T-helper 2 cell treated with Interferon-gamma antibody and Interleukin-4, amounts not matched to agents 100 ng/mL and 5 ng/mL, for 36 hours (primary cell): Measurements from ENCODE around the gene AKAP6. TPM values are rescaled to one million over a fixed set of nuclear protein-coding genes. Genes with fewer than 3 reads are reported as not detected.
"Not testable (repeated sequence)": the region's sequence is repeated elsewhere in the genome, so short reads cannot be mapped to it uniquely, and the experiment has no call there.

Experiments used
- intact Hi-C: fragments of 100-400 bp; cut with micrococcal nuclease; formaldehyde crosslinking; loops from one replicate; pipeline ENCODE4 v1.15.1; 2023
- total RNA-seq: library from RNA; stranded (reverse); gene quantifications from 2 replicates; pipeline ENCODE4 v1.2.3, GENCODE V29; 2022

AKAP6 gene
- total RNA-seq, 1 donor from 2014 or later: 1.4 TPM

GRCh38 chr14:32728976-32729375, 399.9 kb downstream of the AKAP6 start:
- intact Hi-C loops: no loop called here

- intact Hi-C loops: no loop called here
Measured at GRCh38 chr14:32731249-32731648, 402.2 kb downstream of the AKAP6 start.

GRCh38 chr14:32733015-32733414, 403.9 kb downstream of the AKAP6 start:
- intact Hi-C loops: no loop called here

DNA sequence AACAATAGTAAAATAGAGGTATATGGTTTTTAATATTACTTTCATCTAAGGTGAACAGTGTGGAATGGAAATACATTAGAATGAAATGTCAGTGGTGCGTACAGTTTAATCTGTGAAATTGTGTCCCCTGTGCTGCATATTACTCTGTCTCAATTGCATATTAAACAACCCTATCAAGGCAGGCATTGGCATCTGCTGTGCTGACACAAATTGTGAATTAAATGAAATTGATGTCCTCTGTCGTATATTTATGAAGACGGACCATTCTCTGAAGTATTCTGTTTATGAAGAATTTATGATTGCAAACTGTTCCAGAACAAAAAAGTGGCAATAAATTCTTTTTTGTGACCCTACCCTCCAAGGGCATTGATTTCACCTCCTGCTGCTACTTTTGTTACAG, 405.2 kb downstream of the AKAP6 start:
- intact Hi-C loops: no loop called here

DNA sequence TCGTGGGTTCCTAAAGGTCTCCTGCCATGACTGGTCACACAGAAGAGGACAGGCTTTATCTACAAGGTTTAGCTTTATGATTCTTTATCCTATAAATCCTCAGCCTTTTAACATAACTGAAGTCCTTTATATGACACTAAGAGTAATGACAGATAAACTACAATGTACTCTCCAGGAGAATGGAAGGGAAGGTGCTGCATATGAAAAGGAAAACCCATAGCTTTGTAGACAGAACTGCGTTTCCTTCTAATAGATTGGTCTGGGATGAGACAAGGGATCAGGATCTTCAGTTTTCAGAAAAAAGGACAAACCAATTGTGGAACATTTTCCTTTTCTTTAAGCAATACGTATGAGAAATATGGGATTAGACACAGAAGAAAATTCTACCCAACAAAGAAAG, 408.5 kb downstream of the AKAP6 start:
- intact Hi-C loops: no loop called here

DNA sequence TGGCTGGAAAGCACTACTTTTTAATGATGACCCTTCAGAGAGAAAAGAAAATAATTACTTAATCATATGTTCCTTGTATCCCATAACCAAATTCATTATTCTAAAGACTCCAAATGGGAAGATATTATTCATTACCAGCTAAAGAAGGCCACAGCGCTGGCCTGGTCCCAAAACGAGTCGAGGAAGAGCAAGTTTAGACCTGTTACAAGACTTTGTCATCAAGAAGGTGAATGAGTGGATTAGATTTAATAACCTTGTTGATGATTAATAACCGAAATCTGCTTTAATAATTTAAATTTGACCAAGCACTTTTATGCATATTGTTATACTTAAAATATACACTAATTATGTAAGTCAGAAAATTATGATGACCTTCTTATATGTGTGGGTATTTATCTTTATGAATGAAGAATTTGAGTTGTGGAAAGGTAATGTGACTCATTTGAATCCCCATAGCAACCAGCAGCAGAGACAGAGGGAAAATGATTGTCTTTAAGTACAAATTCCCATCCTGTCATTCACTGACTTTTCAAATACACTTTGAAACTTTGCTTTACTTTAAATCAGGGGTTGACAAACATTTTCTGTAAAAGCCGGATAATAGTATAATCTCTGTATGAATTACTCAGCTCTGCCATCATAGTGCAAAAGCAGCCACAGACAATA, 409.2 kb downstream of the AKAP6 start:
- intact Hi-C loops: no loop called here

DNA sequence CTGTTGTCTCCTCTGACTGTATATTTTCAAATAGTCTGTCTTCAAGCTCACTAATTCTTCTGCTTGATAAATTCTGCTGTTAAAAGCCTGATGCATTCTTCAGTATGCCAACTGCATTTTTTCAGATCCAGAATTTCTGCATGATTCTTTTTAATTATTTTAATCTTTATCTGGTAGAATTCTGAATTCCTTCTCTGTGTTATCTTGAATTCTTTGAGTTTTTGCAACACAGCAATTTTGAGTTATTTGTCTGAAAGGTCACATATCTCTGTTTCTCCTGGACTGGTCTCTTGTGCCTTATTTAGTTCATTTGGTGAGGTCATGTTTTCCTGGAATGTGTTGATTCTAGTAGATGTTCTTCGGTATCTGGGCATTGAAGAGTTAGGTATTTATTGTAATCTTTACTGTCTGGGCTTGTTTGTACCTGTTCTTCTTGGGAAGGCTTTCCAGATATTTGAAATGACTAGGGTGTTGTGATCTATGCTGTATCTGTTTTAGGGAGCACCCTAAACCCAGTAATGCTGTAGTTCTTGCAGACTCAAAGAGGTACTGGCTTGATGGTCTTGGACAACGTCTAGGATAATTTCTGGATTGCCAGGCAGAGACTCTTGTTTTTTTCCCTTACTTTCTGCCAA, 415.8 kb downstream of the AKAP6 start:
- intact Hi-C loops: no loop called here

GRCh38 chr14:32754209-32754608, 425.1 kb downstream of the AKAP6 start:
- intact Hi-C loops: no loop called here

DNA sequence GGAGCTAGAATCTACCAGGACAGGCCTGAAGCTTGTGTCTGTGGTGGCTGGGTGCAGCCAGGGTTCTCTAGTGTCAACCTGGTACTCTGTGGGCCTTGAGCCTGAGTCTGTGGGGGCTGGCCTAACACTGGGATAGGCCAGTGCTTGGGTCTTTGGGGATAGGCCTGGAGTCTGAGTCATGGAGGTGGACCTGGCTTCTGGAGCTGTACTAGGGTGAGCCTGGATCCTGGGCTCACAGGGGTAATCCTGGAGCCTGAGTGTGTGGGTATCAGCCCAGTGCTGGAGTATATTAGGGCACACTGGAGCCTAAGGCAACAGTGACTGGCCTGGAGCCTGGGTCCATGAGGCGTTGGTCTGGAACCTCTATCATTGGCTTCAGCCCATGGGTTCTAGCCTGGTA, 427.1 kb downstream of the AKAP6 start:
- intact Hi-C loops: no loop called here

- intact Hi-C loops: no loop called here
Measured at GRCh38 chr14:32756775-32757174, 427.7 kb downstream of the AKAP6 start.

- intact Hi-C loops: no loop called here
Measured at GRCh38 chr14:32757568-32757967, 428.5 kb downstream of the AKAP6 start.

DNA sequence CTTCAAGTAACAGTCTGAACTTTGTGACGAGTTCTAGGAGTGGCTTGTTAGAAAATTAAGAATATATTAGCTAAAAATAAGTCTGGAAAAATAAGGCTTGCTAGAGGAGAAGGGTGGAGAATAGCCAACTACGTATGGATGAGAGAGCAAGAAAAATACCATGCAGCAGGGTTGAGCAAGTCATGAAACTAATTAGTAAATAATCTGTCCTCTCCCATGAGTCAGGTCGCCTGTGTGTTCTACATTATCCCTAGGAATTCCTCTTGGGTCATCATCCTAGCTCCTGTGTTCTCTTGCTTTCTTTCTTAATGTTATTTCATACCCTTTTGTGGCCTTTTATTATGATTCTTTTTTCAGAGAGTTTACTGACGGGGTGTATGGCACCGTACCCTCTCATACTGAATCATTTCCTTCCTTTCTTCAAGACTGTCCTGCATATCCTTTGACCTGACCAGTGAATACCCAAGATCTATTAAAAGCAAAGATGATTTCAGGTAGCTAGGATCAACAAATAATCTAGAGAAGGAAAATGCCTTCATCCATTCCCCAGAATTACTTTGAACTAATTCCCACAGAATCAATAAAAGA, 432.4 kb downstream of the AKAP6 start:
- intact Hi-C loops: no loop called here

DNA sequence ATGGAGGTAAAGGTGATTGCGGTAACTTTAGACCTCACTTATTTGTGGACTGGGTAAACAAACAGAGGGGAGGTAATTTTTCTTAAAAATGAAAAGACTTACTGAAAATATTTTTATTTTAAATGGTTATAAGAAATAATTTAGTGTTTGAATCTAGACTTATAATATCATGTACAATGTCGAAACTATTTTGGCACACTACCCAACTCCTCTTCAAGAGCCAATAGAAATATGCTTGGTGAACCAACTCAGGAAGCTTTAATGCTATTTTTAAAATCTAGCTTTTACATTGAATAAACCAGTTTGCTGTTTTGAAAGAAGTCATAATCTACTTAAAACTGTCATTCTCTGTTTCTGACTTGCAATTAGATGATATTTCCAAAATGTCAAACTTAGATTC, 433.8 kb downstream of the AKAP6 start:
- intact Hi-C loops: no loop called here

DNA sequence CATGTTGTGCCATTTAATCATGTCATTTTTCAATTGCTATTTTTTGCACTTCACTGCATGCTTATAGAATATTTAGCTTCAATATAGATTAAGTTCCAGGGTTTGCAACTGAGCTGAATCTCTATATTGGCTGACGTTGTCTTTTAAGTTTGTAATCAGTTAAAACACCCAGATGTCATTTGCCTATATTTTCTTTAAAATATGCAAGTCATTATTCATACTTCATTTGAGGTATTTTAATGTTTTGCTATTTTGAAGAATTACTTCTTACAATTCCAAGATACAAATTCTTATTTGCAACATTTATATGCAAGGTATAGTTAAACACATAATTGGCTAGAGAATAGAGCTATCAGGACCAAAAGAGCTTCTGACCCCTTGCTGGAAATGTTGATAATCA, 434.6 kb downstream of the AKAP6 start:
- intact Hi-C loops: no loop called here

GRCh38 chr14:32764131-32764530, 435.0 kb downstream of the AKAP6 start:
- intact Hi-C loops: no loop called here

DNA sequence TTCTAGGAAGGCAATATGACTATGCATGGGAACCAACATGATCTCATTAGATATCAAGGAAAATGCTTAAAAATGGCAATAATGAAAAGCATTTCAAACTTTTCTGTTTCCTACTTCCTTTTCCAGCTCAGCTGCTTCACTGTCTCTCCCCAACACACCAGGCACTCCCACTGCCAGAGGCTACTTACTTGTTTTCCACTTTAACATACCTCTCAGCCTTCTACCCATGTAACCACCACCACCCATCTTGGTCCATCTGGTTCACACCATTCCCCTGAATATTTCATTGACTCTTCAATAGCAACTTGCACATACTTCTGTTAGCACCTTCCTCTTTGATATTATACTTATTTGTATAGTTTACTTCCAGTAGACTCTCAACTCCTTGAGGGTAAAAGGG, 441.3 kb downstream of the AKAP6 start:
- intact Hi-C loops: no loop called here

DNA sequence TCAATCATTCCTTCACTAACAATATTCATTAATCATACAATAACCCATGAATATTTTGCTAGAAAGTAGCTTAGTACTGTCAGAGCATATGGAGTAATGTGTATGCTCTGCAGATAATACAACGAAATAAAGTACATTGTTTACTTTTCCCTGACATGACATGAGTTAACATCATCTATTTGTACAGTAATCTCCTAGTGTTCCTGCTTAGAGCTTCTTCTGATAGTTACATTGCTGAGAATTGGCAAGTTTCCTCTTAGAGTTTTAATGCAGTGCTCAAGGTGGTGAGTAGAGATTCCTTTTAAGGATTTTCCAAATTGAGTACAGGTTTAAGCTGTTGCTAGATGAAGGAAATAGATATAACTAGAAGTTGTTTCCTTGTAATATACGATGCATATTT, 445.1 kb downstream of the AKAP6 start:
- intact Hi-C loops: no loop called here

GRCh38 chr14:32779840-32780239, 450.7 kb downstream of the AKAP6 start:
- intact Hi-C loops: no loop called here

GRCh38 chr14:32784405-32784804, 455.3 kb downstream of the AKAP6 start:
- intact Hi-C loops: no loop called here

DNA sequence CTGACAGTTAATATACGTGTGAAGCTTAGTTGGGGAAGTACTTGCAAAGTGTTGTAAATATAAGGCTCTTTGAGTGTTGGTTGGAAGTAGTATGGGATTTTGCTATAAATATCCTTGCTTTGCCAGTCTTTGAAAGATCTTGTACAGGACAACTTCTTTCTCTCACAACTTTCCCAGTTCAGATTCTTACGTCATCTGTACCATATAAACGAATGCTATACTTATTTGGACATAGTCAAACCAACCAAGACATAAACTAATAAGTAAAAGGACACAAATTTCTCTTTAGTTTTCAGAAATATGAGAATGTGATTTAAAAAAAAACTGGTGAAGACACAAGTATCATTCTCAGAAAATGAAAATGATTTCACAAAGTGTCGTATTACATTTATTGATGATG, 456.5 kb downstream of the AKAP6 start:
- intact Hi-C loops: no loop called here

DNA sequence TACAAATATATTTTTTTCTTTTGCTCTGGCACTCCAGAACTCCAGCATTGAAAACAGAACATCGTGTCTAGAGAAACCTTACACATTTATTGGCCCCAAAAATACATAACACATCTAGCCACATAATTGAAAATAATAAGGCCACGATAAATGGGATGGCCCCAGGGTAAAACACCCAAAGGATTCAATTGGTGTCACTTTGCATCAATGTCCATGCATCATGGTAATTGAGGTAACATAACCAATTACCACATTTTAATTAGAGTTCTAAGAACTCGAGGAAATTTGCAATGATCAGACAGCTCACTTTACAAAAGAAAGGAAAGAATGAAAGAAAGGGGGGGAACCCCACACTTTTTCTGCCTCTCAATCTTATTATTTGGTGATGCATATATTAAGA, 457.8 kb downstream of the AKAP6 start:
- intact Hi-C loops: no loop called here

GRCh38 chr14:32793033-32793432, 463.9 kb downstream of the AKAP6 start:
- intact Hi-C loops: not testable (repeated sequence)

- intact Hi-C loops: no loop called here
Measured at GRCh38 chr14:32800320-32800719, 471.2 kb downstream of the AKAP6 start.
